Activated CD4-positive, alpha-beta T cell treated with anti-CD3 and anti-CD28 coated beads, Interleukin-2, amount 50 U/mL, for 4 hours (primary cell): ENCODE results near the gene THOP1.
"Not testable (repeated sequence)": the region's sequence is repeated elsewhere in the genome, so short reads cannot be mapped to it uniquely, and the experiment has no call there.

Experiments
- DNase-seq, 2 experiments: peaks; one replicate each; pipeline ENCODE4 v3.0.0-alpha.2; 2020

Gene THOP1

DNA sequence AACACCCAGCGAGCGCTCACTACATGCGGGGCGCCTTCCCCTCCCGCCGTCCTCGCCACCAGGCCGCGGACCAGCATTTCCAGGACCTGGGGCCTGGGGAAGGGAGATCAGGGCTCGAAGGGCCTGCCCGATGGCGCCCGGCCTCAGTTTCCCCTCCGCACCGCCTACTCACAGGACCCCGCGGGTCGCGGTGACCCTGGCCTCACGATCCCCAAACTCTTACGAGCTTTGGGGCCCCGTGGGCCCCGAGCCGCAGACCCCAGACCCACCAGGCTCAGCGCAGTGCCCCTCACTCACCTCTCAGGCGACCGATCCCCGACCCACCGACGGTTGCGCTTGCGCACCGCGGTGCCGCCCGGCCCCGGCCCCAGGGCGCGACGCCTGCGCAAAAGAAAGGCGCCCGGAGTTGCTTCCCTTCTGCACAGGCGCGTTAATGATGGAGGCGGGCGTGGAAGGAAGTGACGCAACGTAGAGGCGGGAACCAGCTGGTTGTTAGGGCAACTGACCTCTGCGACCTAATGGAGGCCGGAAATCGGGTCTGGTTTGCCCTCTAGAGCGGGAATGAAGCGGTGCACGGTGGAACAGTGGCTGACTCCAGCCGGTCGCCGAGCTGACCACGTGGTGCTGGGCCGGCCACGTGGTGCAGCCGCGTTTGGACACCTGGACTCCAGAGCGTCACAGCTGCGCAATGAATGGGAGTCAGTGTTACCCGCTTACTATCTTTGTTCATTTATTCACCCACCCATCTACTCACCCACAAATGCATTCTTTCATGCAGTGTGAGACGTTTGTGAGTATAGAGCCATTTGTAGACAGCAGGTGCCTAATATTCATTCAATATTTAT is 2.1 kb upstream of the THOP1 start, which contains the start of gene SGTA:
Gene SGTA (minus strand): TSS at position 338 of the 845 bp plus-strand sequence. CDS start 14,205 bp downstream, outside the sequence.
- DNase-seq: peak; percentile 95 to 96

DNA sequence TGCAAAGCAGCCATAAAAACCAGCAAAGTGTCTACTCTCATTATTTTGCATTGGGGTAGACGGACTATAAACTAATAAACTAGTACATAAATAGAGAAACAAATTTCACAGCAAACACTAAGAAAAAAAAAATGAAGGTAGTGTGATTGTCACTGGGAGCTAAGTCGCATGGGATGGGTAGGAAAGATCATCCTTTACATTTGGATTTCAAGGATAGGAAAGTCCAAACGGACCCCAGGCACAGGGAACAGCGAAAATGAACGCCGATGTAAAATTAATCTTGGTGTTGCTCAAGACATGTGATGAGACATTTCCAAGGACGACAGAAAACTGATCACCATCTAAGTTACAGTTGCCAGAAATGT is 1.5 kb upstream of the THOP1 start:
- DNase-seq: no peak

DNA sequence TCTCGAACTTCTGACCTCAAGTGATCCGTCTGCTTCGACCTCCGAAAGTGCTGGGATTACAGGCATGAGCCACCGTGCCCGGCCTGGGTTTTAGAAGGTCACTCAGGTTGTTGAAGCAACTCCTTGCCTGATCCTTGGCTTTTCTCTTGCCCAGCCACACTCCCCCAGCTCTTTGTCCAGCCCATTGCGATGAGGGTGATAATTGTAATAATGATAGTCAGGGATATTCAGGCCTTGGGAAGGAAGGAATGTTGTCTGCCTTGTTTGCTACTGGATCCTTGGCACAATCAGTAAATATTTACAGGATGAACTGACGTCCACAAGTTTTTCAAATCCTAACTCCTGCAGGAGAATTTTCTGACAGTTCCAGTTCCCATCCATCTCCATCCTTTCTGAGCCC is 1.8 kb downstream of the THOP1 start:
- DNase-seq: no peak

DNA sequence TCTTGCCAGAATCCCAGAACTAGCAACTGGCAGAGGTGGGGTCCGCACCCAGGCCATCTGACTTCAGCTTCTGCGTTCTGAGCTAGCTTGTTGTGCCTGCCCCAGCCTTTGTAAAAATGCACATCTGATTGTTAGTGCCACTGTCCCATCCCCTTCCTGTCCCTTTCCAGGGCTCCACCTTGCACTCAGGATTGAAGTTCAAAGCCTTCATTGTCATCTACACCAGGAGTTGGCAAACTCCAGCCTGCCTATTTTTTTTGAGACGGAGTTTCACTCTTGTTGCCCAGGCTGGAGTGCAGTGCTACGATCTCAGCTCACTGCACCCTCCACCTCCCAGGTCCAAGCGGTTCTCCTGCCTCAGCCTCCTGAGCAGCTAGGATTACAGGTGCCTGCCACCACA is 2.9 kb downstream of the THOP1 start:
- no peak for DNase-seq

DNA sequence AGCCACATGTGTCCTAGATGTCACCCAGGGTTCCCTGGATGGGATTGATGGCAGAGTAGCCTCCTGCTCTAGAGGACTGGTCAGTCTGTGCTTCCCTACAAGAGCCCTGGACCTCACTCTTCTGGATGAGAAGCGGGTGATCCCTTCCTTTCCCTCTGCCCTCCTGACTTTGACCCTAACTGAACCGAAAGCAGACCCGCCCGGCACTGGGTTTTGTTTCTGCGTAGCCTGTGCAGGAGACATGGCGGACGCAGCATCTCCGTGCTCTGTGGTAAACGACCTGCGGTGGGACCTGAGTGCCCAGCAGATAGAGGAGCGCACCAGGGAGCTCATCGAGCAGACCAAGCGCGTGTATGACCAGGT is 4.9 kb downstream of the THOP1 start:
- DNase-seq: no peak

DNA sequence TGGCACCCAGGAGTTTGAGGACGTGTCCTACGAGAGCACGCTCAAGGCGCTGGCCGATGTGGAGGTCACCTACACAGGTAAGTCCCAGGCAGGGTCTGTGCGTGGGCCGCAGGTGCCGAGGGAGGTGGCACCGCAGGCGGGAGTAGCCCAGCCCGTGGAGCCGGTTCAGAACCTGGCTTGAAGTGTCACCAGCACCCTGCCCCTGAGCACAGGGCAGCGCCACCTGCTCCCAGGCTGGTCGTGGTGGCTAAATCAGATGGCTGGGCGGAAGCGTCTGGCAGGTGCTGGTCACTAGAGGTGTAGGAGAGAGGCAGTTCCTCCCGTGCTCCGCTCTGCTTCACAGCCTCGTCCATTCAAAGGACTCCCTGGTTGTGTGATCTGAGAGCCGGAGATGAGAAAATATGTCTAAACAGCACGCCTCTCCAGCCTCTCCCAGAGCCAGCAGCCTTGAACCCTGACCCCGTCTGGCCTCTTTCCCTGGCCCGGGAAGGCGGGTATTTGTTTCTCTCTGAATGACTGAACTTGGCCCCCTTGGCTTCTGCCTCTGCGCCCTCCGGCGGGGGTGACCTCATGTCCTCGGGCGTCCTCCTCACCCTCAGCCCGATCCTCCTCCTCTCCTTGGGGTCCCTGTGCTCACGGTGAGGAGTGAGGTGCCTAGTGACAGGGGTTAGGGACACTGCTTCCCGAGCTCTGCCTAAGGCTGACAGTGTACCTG is 5.4 kb downstream of the THOP1 start:
- no peak for DNase-seq

DNA sequence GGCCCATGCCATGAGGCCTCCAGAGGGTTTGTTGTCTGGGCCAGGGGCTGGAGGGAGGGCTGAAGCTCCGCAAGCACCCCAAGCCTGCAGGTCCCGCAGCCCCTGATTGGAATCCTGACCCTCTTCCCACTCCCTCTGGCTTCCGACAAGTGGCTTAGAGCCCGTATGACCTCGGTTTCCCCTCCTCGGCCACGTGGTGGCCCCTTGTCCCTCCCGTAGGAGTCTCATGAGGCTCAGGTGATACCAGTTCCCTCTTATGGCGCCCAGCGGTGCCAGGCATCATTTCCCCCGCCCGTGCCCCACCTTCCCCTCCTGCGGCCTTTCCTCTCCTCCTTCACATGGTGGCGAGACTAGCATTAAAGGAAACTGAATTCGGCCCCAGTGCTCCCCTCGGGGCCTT is 6.1 kb downstream of the THOP1 start:
- DNase-seq: no peak

DNA sequence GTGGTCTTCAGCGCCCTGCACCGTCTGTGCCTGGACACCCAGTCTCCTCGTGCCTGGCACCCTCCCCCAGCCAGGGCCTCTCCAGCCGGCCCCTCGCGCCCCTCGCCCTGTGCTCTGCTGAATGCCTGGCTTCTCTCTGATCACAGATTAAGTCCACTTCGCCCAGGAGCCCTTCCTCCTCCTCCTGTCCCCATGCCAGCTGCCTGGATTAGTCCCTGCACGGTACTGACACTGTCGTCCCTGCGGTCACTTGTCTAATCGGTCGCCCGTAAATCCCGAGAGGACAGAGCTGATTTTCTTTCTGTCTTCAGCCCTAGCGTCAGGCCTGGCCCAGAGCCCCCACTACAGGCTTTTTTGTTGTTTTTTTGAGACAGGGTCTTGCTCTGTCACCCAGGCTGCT is 6.6 kb downstream of the THOP1 start:
- DNase-seq: no peak

DNA sequence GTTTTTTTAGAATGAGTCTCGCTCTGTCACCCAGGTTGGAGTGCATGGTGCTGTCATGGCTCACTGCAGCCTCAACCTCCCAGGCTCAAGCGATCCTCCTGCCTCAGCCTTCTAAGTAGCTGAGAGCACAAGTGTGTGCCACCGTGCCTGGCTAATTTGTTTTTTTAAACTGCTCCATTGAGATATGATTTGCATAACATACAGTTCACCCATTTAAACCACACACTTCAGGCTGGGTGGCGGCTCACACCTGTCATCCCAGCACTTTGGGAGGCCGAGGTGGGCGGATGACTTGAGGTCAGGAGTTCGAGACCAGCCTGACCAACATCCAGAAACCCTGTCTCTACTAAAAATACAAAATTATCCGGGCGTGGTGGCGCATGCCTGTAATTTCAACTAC is 7.4 kb downstream of the THOP1 start:
- not testable (repeated sequence) for DNase-seq

DNA sequence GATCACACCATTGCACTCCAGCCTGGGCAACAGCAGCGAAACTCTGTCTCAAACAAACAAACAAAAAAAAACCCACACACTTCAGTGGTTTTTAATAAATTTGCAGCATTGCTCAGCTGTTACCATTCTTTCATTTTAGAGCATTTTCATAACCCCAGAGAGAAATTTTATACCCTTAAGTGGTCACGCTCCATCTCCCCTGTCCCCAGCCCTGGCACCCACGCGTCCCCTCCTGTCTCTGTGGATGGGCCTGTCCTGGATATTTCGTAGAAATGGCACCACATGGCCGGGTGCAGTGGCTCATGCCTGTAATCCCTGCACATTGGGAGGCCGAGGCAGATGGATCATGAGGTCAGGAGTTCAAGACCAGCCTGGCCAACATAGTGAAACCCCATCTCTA is 7.8 kb downstream of the THOP1 start:
- no peak for DNase-seq

DNA sequence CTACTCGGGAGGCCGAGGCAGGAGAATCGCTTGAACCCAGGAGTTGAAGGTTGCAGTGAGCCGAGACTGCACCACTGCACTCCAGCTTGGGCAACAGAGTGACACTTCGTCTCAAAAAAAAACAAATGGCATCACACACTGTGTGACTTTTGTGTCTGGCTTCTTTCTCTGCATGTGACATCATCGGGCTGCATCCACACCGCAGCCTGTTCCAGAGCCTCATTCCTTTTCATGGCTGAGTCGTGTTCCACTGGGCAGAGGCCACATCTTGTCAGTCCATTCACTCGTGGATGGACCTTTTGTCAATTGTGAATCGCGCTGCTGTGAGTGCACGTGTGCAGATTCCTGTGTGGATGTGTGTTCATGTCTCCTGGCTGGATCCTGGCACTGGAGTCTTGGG is 8.3 kb downstream of the THOP1 start:
- DNase-seq: no peak

DNA sequence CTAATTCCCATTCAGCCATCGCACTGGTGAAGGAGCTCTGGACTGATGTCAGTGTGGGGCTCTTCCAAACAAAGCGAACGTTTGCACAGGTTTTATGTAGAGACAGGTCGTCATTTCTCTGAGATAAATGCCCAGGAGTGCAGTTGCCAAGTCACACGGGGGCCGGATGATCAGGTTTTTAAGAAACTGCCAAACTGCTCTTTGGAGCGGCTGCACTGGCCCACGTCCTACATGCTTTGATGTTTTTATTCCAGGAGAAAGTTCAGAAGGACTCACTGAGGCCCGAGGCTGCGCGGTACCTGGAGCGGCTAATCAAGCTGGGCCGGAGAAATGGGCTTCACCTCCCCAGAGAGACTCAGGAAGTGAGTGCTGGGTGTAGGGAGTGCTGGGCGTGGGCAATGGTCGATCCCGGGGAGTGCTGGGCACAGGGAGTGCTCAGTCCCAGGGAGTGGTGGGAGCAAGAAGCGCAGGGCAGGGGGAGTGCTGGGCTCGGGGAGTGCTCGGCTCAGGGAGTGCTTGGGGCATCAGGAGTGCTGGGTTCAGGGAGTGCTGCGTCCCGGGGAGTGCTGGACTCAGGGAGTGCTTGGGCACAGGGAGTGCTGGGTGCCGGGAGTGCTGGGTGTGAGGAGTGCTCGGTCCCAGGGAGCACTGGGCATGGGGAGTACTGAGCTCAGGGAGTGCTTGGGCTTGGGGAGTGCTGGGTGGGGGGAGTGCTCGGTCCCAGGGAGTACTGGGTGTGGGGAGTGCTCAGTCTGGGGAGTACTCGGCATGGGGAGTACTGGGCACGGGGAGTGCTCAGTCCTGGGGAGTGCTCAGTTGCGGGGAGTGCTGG is 10.7 kb downstream of the THOP1 start:
- DNase-seq: no peak

DNA sequence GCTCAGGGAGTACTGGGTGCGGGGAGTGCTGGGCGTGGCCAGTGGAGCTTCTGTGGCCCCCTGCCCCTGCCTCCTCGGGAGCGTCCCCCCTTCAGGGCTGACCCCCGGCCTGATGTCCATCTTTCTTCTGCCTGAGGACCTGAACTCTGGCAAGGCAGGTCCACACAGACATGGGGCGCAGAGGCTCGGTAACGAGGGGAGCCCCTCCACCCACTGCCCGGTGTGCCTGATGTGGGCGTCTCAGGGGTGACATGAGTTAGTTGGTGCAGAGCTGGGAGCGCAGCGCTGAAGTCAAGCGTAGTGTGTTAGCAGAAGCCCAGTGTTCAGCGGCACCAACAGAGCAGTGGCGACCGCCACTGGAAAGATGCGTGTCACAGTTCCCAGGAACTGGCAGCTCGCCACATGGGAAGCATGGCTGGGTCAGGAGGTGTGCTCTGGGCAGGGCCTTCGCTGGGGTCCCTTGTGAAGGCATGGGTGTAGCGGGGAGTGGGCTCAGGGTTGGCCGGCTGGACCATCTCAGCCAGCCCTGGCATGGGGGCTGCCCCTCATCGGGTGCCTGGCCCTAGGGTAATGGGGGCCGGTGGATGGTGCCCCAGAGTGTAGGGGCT is 11.5 kb downstream of the THOP1 start:
- DNase-seq: no peak

DNA sequence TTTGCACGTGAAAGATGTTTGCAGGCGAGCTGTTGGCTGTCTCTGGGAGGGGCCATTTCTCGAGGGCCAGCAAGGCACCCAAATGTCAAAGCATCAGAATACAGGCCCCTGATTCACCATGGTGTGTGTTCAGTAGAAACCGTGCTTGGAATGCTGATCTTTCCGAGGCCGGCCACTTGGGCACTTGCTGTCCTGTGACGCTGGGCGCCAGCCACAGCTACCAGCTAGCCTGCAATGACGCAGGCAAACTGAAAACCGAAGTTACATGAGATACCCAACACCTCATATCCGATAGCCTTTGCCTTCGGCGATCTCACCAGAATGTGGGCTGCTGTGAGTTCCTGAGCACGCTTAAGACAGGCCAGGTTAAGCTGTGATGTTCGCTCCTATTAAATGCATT is 12.0 kb downstream of the THOP1 start:
- no peak for DNase-seq

DNA sequence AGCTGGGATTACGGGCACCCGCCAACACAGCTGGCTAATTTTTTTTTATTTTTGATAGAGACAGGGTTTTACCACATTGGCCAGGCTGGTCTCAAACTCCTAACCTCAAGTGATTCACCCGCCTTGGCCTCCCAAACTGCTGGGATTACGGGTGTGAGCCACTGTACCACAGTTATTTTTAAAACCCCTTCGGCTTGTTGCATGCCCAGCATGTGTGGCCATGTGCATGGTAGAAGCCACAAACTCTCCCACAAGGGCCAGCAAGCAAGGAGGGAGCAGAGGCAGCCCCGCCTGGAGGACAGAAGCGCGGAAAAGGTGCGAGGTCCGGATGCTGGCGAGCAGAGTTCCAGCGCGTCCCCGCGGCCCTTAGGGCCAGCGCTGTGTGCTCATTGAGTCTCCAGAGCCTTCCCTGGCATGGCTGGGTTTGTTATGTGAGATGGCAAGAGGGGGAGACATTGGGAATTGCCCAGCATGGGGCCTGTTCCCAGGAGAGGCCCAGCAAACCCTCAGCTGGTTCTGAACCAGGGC is 12.9 kb downstream of the THOP1 start:
- no peak for DNase-seq

DNA sequence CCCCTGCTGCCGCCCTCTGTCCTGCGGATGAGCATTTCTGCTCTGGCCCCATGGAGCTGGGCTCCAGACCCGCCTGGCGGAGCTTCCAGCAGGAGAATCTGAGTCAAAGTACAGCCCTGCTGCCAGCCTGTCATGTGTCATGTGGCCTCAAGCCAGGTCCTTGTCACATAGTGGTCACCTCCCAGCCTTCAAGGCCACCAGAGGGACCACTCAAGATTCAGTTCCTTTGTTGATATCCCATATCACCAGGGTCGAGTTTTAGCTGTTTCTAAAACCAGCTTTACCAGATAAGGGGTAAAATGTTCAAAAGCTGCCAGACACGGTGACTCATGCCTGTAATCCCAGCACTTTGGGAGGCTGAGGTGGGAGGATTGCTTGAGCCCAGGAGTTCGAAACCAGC is 13.4 kb downstream of the THOP1 start:
- no peak for DNase-seq

DNA sequence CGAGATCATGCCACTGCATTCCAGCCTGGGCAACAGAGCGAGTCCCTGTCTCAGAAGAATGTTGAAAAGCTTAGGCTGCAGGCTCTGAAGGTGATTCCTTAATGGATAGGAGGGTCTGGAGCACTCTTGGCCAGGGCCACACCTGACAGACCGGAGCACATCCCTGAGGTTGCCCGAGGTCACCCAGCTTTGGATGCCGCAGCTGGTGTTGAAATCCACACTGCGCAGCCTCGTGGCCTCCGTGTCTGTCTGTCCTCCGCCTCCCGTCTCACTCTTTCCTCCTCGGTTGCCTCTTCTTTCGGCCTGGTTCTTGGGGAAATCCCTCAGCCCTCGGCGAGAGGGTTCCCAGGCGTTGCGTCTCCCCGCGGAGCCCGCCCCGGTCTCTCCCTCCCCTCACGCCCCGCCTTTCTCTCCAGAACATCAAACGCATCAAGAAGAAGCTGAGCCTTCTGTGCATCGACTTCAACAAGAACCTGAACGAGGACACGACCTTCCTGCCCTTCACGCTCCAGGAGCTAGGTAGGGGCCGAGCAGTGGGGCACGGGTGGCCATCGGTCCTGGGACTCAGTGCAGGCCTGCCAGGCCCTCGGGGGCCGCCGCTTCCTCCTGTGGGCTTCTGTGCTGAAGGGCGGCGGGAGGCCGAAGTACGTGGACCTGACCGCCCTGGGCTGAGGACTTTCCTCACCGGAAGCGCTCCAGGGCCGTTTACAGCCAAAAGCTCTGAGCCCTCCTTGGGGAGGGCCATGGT is 14.1 kb downstream of the THOP1 start:
- no peak for DNase-seq

DNA sequence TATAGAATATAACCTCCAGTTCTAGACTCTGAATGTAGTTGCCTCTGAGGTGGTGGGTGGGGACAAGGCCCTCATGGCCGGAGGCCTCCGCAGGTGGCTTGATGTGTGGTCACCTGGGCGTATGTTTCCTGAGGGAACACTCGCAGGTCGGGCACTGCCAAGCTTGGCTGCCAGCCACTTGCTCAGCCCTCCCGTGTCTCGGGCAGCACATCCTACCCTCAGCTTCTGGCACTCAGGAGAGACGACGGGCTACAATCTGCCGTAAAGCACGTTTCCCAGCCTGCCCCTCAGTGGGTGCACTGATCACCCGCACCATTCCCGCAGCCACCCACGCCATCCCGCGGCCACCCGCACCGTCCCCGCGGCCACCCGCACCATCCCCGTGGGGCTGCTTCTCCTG is 15.2 kb downstream of the THOP1 start:
- DNase-seq: no peak

DNA sequence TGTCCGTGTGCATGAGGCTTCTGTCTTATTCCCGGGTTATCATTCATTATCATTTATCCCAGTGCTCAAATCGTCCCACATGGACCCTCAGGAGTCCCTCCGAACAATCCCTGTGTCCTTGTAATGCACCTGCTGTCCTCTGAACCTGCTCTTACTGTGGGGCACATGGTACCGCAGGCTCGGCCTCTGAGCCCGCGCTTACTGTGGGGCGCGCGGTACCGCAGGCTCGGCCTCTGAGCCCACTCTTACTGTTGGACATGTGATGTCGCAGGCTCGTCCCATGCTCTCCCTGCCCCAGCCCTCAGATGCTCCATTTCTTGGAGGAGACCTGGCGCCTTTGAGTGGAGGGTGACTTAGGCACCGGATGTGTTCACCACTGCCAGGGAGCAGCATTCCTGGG is 17.5 kb downstream of the THOP1 start:
- DNase-seq: no peak

DNA sequence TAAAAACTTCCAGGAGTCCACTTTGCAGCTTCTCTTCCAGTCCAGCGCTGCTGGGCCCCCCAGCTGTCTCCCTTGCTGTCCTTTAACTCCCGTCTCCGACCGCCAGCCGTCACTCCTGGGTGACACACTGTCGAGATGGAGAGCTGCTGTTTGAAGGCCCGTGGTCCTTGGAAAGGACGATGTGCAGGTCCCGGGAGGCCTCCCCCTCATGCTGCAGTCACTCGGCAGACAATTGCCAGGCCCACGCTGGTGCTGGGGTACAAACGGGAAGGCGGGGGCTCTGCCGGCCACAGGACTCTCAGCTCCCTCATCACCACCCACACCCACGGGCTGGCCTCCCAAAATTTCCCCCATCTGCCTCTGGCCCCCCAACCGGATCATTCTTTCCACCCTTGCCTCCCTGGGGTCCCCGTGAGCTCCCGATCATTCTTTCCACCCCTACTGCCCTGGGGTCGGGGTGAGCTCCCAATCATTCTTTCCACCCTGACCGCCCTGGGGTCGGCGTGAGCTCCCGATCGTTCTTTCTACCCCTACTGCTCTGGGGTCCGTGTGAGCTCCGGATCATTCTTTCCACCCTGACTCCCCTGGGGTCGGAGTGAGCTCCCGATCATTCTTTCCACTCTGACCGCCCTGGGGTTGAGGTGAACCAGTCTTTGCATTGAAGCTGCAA is 18.3 kb downstream of the THOP1 start:
- no peak for DNase-seq

DNA sequence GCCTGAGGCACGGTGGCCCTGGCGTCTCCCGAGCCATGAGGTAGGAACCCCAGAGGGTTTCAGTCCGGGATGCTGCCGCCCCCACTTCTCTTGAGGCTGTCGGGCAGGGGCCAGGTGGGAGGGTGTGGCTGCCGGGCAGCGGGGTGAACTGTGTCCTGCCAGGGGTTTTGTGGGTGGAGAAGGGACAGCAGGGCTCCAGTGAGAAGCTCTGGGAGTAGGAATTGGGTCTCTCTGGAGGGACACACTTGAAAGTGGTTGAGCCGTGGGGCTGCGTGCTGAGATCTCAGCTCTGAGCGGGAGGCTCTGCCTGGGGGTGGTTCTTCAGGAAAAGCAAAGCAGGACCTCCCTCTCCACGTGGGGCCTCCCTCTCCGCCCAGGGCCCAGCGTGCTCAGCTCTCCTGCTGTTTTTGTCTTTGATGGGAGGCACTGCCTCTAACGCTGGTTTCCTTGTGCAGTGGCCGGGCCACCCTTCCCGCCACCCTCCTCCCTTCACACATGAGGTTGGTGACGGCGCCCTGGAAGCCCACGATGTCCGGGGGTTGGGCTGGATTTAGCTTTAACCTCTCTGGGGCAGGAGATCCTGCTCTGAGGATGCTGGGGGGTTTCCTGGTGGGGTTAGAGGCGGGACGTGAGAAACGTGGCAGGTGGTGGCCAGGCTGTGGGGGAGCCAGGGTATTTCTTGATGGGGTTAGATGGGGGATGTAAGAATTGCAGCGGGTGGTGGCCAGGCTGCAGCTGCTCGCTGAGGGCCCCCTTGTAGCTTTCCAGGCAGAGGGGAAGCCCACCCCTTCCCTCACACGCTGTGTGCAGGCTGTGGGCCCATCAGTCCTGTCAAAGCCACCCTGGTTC is 19.1 kb downstream of the THOP1 start:
- no peak for DNase-seq
